Prostate gland (tissue), 2 donors: ENCODE results near the gene MLLT10.

ENCODE experiments used
- CTCF ChIP-seq, 4 experiments: fragments of 200-600 bp in 2 of 4; fragments of 450-650 bp in 2 of 4; sonication (generic) in 2 of 4; IDR thresholded peaks; 1 replicate in 3 of 4; 2 replicates in 1 of 4; pipeline ENCODE4 v1.5.1; 2016 to 2019; ENCODE audit warnings: antibody characterized with exemption in 4 of 4, mild to moderate bottlenecking in 2 of 4, moderate library complexity in 2 of 4
- POLR2AphosphoS5 ChIP-seq: sonication (generic); formaldehyde crosslinking; IDR thresholded peaks from one replicate; pipeline ENCODE4 v1.6.1; 2017; ENCODE audit warnings: antibody characterized with exemption

- TF ChIP-seq CTCF (IDR thresholded peaks at IDR 0.05) (no peak), POLR2AphosphoS5 (no peak)
Observed at GRCh38 chr10:21661087-21661486, 127.1 kb downstream of the MLLT10 start.
